HepG2 (cell line): ENCODE data around the gene OR10AD1. TPM values are rescaled to one million over a fixed set of nuclear protein-coding genes. Genes with fewer than 3 reads are reported as not detected.

Experiments used
- ARHGAP35 ChIP-seq: sonication (generic); formaldehyde crosslinking; IDR thresholded peaks from 2 replicates; pipeline ENCODE4 v1.9.0; 2022; ENCODE audit warnings: mild to moderate bottlenecking, inconsistent platforms, moderate library complexity, missing genetic modification reagents, borderline replicate concordance
- BRF2 ChIP-seq: sonication (generic); formaldehyde crosslinking; IDR thresholded peaks from 2 replicates; pipeline ENCODE4 v1.8.1; 2022; ENCODE audit warnings: mild to moderate bottlenecking, missing genetic modification reagents
- CHD2 ChIP-seq: IDR thresholded peaks from 2 replicates; pipeline ENCODE4 v1.6.1; 2011; ENCODE audit warnings: low read depth, low read length, improper control_type of control experiment
- HOMEZ ChIP-seq: IDR thresholded peaks from 2 replicates; pipeline ENCODE4 v1.6.1; 2016; ENCODE audit warnings: low read depth
- IRF2 ChIP-seq: IDR thresholded peaks from 2 replicates; pipeline ENCODE4 v1.6.1; 2018; ENCODE audit warnings: missing genetic modification reagents, missing compliant biosample characterization
- NCOR1 ChIP-seq: fragments of 200-600 bp; sonication (generic); IDR thresholded peaks from 2 replicates; pipeline ENCODE4 v1.7.0; 2017; ENCODE audit warnings: antibody characterized with exemption, low read length, borderline replicate concordance
- PCBP1 ChIP-seq: fragments of 200-400 bp; formaldehyde crosslinking; IDR thresholded peaks from 2 replicates; pipeline ENCODE4 v1.6.1; 2017; ENCODE audit warnings: mild to moderate bottlenecking, low read depth, low read length, borderline replicate concordance
- RFXANK ChIP-seq: IDR thresholded peaks from 2 replicates; pipeline ENCODE4 v1.6.1; 2016
- SIX4 ChIP-seq: sonication (generic); formaldehyde crosslinking; IDR thresholded peaks from 2 replicates; pipeline ENCODE4 v1.4.0; 2020; ENCODE audit warnings: missing genetic modification reagents
- SOX5 ChIP-seq: IDR thresholded peaks from 2 replicates; pipeline ENCODE4 v1.6.1; 2016; ENCODE audit warnings: borderline replicate concordance
- SP1 ChIP-seq, 2 experiments: fragments of 450-650 bp in 1 of 2; sonication (generic) in 1 of 2; formaldehyde crosslinking in 1 of 2; IDR thresholded peaks; 2 replicates each; pipeline versions ENCODE4 v1.4.0 to v1.6.1; 2016 to 2020; ENCODE audit warnings: missing genetic modification reagents in 1 of 2
- ZBTB40 ChIP-seq, 2 experiments: fragments of 450-650 bp in 1 of 2; sonication (generic) in 1 of 2; formaldehyde crosslinking in 1 of 2; IDR thresholded peaks; 2 replicates each; pipeline versions ENCODE4 v1.6.1 to v1.8.0; 2016 to 2022; ENCODE audit warnings: antibody characterized with exemption in 1 of 2, mild to moderate bottlenecking in 1 of 2, missing genetic modification reagents in 1 of 2
- ZNF331 ChIP-seq: sonication (generic); formaldehyde crosslinking; IDR thresholded peaks from 2 replicates; pipeline ENCODE4 v1.4.0; 2020; ENCODE audit warnings: missing genetic modification reagents
- ZNF343 ChIP-seq: sonication (generic); formaldehyde crosslinking; IDR thresholded peaks from 2 replicates; pipeline ENCODE4 v1.4.0; 2020; ENCODE audit warnings: mild to moderate bottlenecking, missing genetic modification reagents
- ZNF441 ChIP-seq: sonication (generic); formaldehyde crosslinking; IDR thresholded peaks from 2 replicates; pipeline ENCODE4 v1.7.0; 2021; ENCODE audit warnings: missing genetic modification reagents, borderline replicate concordance
- ZSCAN12 ChIP-seq: sonication (generic); formaldehyde crosslinking; IDR thresholded peaks from 2 replicates; pipeline ENCODE4 v1.9.0; 2021; ENCODE audit warnings: mild to moderate bottlenecking, missing genetic modification reagents
- ZSCAN22 ChIP-seq: sonication (generic); formaldehyde crosslinking; IDR thresholded peaks from 2 replicates; pipeline ENCODE4 v1.4.0; 2020; ENCODE audit warnings: mild to moderate bottlenecking, missing genetic modification reagents
- polyA plus RNA-seq, 8 experiments: library from polyadenylated mRNA; depleted of rRNA in 3 of 8; stranded (reverse) in 7 of 8; unstranded in 1 of 8; fragments of >200 nt; fragmentation: Illumina TruSeq in 4 of 8; extraction: Trizol in 4 of 8; gene quantifications; 2 replicates each; pipeline versions ENCODE4 v1.2.1 to v1.2.3, GENCODE V29; 2011 to 2016; ENCODE audit warnings: low read depth in 4 of 8, missing spikeins in 1 of 8, mixed read lengths in 1 of 8; ENCODE audit not compliant: insufficient read depth in 1 of 8
- total RNA-seq, 5 experiments: library from RNA; depleted of rRNA; stranded (reverse); fragments of >200 nt; fragmentation: Illumina TruSeq; extraction: Trizol; gene quantifications; 2 replicates each; pipeline ENCODE4 v1.2.3, GENCODE V29; 2016; ENCODE audit warnings: low read depth in 1 of 5

The OR10AD1 gene
- total and polyA plus RNA-seq, 2 of the 13 experiments (the other 11 are each of a cell fraction or from before 2014, with no cell fraction given): not detected

- TF ChIP-seq ZBTB40 (IDR thresholded peaks at IDR 0.05) (no peak), ZBTB40 (CRISPR knock-in tag; IDR thresholded peaks at IDR 0.05) (no peak; the same call in 1 of the 2 replicates), BRF2 (CRISPR knock-in tag) (no peak), ZSCAN12 (no peak), ZNF331 (CRISPR knock-in tag) (peak; percentile 33), SIX4 (no peak), CHD2 (0 out of 2 replicates have a peak, but pooled peaks have one; percentile 33), ZNF441 (CRISPR knock-in tag) (no peak), ARHGAP35 (CRISPR knock-in tag) (peak; percentile 75; the same call in 1 of the 2 replicates), RFXANK (CRISPR knock-in tag) (no peak; the same call in 1 of the 2 replicates), IRF2 (CRISPR knock-in tag) (peak; percentile 90), ZNF343 (CRISPR knock-in tag) (no peak; the same call in 1 of the 2 replicates), SOX5 (CRISPR knock-in tag) (0 out of 2 replicates have a peak, but pooled peaks have one; percentile 14), PCBP1 (no peak), ZSCAN22 (CRISPR knock-in tag) (0 out of 2 replicates have a peak, but pooled peaks have one; percentile 23), SP1 (IDR thresholded peaks at IDR 0.05) (no peak), SP1 (CRISPR knock-in tag; IDR thresholded peaks at IDR 0.05) (no peak; the same call in 1 of the 2 replicates), HOMEZ (CRISPR knock-in tag) (peak; percentile 51), NCOR1 (no peak)
Observed at GRCh38 chr12:48157018-48157888, 45.8 kb downstream of the OR10AD1 start, which contains the start of gene ASB8 (continued).
